ENCODE data around the gene PRSS36. TPM values are rescaled to one million over a fixed set of nuclear protein-coding genes. Genes with fewer than 3 reads are reported as not detected.

The PRSS36 gene
- total RNA-seq, 2 donors from 2014 or later = 0.19 TPM

Other genes starting within 250 kb of the PRSS36 start
- 10 to 100 TPM; 24.9 to 25.7 TPM for gene FBXL19, start 226.5 kb downstream of the PRSS36 start, total RNA-seq
- 10 to 100 TPM; 13.6 to 15.6 TPM for gene ORAI3, start 201.0 kb downstream of the PRSS36 start, total RNA-seq
- 10 to 100 TPM; 19.1 to 25.5 TPM for gene SETD1A, start 192.3 kb downstream of the PRSS36 start, total RNA-seq
- 1 to 10 TPM; 2.4 to 4.7 TPM for gene HSD3B7, start 164.9 kb downstream of the PRSS36 start, total RNA-seq
- 1 to 10 TPM; 2.2 to 6.1 TPM for gene STX1B, start 139.4 kb downstream of the PRSS36 start, total RNA-seq
- 10 to 100 TPM; 51.8 to 54.7 TPM for gene STX4, start 116.5 kb downstream of the PRSS36 start, total RNA-seq
- 1 to 10 TPM; 6.9 to 7.8 TPM for gene ZNF668, start 75.8 kb downstream of the PRSS36 start, total RNA-seq
- 10 to 100 TPM; 23.0 to 24.1 TPM for gene ZNF646, start 75.6 kb downstream of the PRSS36 start, total RNA-seq
- 1 to 10 TPM; 6.2 to 7.7 TPM for gene PRSS53, start 61.1 kb downstream of the PRSS36 start, total RNA-seq
- 10 to 100 TPM; 52.2 to 55.6 TPM for gene VKORC1, start 55.3 kb downstream of the PRSS36 start, total RNA-seq
- gene BCKDK, start 41.7 kb downstream of the PRSS36 start, total RNA-seq = 10 to 100 TPM; 21.6 to 24.5 TPM
- gene KAT8, start 32.4 kb downstream of the PRSS36 start, total RNA-seq = 10 to 100 TPM; 50.8 to 55.5 TPM
- not detected for gene PRSS8, start 14.3 kb downstream of the PRSS36 start, total RNA-seq
- 100 to 1,000 TPM; 411 to 528 TPM for gene FUS, start 30.1 kb upstream of the PRSS36 start, total RNA-seq
- 10 to 100 TPM in 1 of 2 donors, 1 to 10 TPM in 1; 7.4 to 13.6 TPM for gene PYCARD, start 52.7 kb upstream of the PRSS36 start, total RNA-seq
- under 1 TPM in 1 of 2 donors, not detected in 1; 0.05 TPM for gene TRIM72, start 64.1 kb upstream of the PRSS36 start, total RNA-seq
- gene PYDC1, start 67.1 kb upstream of the PRSS36 start, total RNA-seq = not detected
- 1 to 10 TPM; 1.8 to 3.7 TPM for gene ITGAM, start 109.9 kb upstream of the PRSS36 start, total RNA-seq
- gene ITGAX, start 205.1 kb upstream of the PRSS36 start, total RNA-seq = 100 to 1,000 TPM in 1 of 2 donors, 10 to 100 TPM in 1; 79.3 to 146 TPM
- under 1 TPM; 0.05 to 0.14 TPM for gene ITGAD, start 243.3 kb upstream of the PRSS36 start, total RNA-seq

All from activated T-cell treated with anti-CD3 and anti-CD28 coated beads, Interleukin-2, amount 50 U/mL, for 72 hours (primary cell).